Neural progenitor cell (in vitro differentiated cells): ENCODE measurements around the gene CKS1B.

ENCODE experiments used
- EZH2 ChIP-seq: fragments of 200-600 bp; sonication (generic); IDR thresholded peaks from 2 replicates; pipeline ENCODE4 v1.6.1; 2017; ENCODE audit warnings: antibody characterized with exemption, mild to moderate bottlenecking, moderate library complexity
- EZH2phosphoT487 ChIP-seq: fragments of 200-600 bp; sonication (generic); IDR thresholded peaks from 2 replicates; pipeline ENCODE4 v1.6.1; 2017; ENCODE audit warnings: antibody characterized with exemption
- TF ChIP-seq, protein P1 (sequence below): fragments of 200-600 bp; sonication (generic); IDR thresholded peaks from 2 replicates; pipeline ENCODE4 v1.5.1; 2017; ENCODE audit warnings: antibody characterized with exemption, mild to moderate bottlenecking

DNA sequence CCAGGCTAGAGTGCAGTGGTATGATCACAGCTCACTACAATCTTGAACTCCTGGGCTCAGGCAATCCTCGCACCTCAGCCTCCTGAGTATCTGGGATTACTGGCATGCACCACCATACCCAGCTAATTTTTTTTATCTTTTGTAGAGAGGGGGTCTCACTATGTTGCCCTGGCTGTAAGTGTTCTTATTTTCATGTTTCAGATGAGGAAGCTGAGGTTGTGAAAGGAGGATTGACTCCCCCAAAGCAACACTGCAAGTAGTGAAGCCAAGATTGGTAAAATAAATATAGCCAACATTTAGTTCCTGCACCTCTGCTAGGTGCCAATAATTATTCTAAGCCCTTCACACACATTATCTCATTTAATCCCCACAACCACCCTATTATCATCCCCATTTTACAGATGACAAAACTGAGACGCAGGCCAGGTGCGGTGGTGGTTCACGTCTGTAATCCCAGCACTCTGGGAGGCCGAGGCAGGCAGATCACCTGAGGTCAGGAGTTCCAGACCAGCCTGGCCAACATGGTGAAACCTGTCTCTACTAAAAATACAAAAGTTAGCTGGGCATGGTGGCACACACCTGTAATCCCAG lies 40.0 kb upstream of the CKS1B start:
- TF ChIP-seq, protein P1, sequence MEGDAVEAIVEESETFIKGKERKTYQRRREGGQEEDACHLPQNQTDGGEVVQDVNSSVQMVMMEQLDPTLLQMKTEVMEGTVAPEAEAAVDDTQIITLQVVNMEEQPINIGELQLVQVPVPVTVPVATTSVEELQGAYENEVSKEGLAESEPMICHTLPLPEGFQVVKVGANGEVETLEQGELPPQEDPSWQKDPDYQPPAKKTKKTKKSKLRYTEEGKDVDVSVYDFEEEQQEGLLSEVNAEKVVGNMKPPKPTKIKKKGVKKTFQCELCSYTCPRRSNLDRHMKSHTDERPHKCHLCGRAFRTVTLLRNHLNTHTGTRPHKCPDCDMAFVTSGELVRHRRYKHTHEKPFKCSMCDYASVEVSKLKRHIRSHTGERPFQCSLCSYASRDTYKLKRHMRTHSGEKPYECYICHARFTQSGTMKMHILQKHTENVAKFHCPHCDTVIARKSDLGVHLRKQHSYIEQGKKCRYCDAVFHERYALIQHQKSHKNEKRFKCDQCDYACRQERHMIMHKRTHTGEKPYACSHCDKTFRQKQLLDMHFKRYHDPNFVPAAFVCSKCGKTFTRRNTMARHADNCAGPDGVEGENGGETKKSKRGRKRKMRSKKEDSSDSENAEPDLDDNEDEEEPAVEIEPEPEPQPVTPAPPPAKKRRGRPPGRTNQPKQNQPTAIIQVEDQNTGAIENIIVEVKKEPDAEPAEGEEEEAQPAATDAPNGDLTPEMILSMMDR: no peak
- no peak for TF ChIP-seq EZH2
- no peak for TF ChIP-seq EZH2phosphoT487
